Stimulated activated CD4-positive, alpha-beta T cell treated with anti-CD3 and anti-CD28 coated beads, Interleukin-4, amount 100 ng/mL, for 4 hours (primary cell): Measurements from ENCODE around the gene TMEM135.
"Not testable (repeated sequence)": the region's sequence is repeated elsewhere in the genome, so short reads cannot be mapped to it uniquely, and the experiment has no call there.

Experiments used
- DNase-seq, 2 experiments: peaks; one replicate each; pipeline ENCODE4 v3.0.0-alpha.2; 2020

TMEM135 gene

DNA sequence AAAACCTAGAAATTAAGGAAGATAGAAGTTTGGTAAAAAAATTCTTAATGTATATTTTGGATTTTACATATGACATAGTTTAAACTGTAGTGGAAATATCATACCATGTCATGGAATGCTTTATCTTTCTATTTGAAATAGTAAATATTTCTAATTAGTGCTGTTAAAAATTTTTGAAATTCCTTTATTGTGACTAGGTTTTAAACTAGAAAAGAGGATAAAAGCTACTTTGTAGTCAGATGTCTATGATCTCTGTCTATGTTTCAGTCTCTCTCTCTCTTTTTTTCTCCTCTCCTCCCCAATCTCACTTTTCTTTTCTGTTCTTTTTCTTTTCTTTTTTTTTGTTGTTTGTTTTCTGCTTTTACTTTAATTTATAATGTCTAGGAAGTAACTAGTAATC is 226.2 kb downstream of the TMEM135 start:
- DNase-seq, result no peak

DNA sequence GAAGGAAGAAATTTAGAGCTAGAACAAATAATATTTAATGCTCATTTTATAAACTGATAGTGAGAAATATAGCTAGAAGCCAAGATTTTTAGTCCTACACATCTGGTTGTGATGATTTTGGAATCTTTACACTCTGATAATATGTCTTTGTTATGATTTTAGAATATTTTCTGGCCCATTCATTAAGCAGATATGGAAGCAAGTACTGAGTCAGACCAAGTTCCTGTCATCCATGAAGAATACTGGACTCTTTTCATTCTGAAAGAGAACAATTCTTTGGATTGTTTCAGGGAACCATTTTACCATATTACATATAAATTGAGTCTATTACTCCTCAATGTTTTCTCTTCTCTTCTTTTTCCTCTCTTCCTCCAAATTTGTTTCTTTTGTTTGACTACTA is 227.4 kb downstream of the TMEM135 start:
- DNase-seq, result no peak

DNA sequence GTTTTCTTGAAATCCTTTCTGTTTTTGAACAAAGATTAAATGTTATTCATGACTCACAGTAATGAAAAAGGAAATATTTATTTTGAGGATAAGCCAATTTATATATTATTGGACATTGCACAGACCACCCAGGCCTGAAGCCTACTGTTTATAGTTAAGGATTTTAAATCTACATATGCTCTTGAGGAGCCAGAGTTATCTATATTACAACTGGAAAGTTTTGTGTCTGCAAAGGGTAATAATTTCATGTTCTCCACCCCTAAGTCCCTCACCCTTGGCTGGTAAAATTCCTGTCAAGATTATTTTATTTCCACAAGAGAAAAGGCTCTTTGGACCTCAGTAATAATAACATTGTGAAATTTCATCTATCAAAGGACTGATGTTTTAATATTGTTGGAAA is 228.2 kb downstream of the TMEM135 start:
- DNase-seq, result no peak

DNA sequence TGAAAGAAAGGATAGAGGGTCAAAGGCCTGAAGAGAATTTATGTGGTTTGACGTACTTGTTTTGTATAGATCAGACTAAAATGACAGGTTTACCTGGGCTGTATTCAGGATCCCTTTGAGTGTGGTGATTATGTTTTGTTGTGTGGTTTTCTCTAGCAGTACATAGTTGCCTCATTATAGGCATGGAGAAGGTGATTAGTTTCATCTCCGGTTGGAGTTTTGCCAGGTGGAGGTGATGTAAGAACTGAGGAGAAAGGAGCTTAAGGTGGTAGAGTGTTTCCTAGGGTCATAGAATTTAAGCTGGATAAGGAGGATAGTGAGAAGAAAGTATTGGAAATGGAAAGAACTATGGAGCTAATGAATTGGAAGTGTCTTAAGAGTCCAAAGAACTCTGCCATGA is 229.0 kb downstream of the TMEM135 start:
- DNase-seq, result no peak

DNA sequence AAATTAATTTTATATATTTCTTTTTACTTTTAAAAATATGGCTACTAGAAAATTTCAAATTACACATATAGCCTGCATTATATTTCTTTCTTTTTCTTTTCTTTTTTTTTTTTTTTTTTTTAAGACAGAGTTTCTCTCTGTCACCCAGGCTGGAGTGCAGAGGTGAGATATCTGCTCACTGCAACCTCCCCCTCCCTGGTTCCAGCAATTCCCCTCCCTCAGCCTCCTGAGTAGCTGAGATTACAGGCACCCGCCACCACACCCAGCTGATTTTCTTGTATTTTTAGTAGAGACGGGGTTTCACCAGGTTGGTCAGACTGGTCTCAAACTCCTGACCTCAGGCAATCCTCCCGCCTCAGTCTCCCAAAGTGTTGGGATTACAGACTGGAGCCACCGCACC is 234.2 kb downstream of the TMEM135 start:
- DNase-seq, result not testable (repeated sequence)

DNA sequence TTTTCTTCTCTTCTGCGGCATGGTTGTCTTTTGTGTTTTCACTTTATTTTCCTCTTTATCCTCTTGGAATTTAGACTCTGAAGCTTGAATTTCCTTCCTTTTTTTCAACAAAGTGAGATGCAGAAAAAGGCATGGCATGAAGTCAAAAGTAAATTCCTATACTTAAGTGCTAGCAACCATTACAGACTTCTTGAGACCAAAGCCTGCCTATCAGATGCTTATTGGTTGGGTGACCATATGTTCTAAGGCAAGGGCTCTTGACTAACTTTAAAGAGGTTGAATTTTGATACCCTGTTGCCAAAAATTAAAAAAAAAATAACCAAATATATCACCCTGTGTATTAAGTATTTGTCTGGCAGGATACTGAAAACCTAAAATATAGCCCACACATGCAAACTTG is 237.4 kb downstream of the TMEM135 start:
- DNase-seq, result no peak

DNA sequence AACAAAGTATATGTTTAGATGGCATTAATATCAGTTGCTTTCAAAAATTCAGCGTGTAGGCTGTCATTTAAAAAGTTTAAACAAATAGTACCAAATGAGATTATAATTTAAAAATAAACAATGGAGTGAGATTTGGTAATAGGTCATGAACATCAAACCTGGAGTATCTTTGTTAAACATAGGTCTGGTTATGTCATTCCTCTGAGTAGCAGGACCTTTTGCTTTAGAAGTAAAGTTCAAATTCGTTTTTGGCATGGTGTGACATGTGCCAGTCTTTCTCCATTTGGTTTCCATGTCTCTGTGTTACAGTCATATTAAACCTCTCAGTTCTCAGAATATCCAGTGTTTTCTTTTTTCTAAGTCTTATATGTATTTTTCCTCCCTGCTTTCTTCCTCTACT is 242.4 kb downstream of the TMEM135 start:
- no peak for DNase-seq

DNA sequence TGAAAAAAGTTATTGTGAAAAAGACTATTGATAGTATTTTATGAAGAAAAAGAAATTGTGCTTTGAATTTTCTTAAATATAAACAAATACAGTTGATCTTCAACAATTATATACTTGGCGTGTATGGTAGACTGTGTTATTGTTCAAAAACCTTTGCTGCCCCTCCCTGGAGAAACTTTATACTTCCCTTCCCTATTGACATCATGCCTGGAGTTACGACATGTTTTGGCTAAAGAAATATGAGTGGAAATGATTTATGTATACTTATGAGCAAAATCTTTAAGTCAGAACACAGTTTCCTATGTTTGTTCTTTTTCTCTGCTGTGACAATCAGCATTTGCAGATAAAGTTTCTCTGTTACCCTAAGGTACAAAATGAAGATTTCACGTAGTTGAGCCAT is 243.8 kb downstream of the TMEM135 start:
- no peak for DNase-seq

DNA sequence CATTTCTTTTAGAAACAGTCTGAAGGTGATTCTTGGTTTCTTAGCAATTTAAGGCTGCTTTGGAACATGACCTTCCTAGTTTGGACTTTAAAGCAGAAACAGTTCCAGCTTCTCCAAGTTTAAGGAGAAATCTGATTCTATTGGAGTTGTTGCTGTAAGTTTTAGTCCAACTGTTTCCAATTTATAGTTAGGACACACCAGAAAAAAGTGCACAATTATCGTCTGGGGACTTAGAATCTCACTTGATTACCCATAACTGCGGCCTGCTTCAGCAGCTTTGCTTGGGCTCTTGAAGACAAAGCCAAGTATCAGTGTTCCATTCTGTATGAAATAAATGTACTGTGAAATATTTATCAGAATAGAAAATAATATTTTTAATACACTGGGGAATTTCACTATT is 246.6 kb downstream of the TMEM135 start:
- no peak for DNase-seq

DNA sequence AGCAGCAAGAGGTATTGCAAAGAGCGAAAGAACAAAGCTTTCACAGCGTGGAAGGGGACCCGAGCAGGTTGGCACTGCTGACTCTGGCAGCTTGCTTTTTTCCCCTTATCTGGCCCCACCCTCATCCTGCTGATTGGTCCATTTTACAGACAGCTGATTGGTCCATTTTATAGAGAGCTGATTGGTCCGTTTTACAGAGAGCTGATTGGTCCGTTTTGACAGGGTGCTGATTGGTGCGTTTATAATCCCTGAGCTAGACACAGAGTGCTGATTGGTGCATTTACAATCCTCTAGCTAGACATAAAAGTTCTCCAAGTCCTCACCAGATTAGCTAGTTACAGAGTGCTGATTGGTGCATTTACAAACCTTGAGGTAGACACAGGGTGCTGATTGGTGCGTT is 247.9 kb downstream of the TMEM135 start:
- DNase-seq, result not testable (repeated sequence)

DNA sequence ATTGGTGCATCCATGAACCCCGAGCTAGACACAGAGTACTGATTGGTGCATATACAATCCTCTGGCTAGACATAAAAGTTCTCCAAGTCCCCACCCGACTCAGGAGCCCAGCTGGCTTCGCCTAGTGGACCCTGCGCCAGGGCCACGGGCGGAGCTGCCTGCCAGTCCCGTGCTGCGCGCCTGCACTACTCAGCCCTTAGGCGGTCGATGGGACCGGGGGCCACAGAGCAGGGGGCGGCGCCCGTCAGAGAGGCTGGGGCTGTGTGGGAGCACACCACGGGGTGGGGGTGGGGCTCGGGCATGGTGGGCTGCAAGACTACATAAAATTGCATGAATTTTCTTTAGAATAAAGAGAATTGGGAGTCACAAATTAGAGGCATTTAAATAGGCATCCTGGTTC is 248.6 kb downstream of the TMEM135 start:
- DNase-seq, result no peak

DNA sequence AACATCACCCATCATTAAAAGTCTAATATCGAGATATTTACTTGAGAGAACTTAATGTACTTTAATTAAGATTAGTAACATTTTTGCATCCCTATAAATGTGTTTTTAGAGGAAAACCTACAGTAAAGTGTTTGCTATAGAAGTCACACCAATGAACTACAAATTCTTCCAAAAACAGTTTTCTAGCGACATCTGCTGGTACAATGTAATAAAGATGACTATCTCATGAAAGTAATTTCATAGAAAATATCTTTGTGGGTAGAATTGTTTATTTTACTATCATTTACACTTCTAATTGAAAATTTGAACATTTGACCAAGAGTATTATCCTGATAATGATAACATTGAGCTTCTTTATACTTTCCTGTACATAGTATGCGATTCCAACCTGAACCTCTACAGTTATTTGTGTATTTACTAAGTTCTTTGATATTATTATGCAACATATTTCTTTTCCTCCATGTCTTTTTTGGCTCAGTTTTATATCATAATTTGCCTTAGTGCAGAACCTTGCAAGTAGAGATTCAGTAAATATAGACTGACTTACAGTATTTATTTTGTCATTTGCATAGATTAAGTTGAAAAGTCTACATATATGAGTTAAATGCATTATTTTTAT is 252.7 kb downstream of the TMEM135 start:
- DNase-seq, result no peak

DNA sequence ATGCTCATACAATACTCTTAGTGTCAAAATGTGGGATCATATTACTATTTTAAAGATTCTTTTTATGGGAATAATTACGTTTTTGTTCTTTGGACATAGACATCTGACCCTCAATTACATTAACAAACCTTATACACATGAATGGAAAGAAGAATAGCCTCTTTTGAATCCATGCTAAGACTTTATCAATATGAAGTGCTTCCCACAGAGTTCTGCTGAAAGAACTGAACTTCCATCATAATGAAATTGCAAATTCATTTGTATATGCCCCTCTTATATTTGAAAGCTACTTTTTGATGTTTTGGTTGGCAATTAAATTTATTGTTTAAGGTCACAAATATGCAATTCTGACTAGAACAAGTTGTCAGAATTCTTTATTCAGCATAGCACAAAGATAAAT is 254.9 kb downstream of the TMEM135 start:
- no peak for DNase-seq

DNA sequence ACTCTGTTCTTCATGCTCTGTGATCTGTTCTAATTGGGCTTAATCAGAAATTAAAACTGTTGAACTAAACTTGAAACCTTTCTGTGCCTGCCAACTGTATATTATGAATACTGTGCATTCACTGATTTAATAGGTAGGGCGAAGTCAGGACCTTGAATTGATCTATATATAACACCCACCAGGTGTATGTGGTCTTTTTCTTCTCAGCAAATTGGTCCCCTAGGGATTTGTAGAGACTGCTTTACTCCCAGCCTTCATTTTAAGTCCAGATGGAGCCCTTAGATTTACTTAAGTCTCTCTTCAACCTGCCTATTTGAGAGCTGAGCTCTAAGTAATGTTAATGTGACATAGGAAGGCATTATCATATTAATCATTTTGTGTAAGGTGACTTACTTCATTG is 257.5 kb downstream of the TMEM135 start:
- no peak for DNase-seq

DNA sequence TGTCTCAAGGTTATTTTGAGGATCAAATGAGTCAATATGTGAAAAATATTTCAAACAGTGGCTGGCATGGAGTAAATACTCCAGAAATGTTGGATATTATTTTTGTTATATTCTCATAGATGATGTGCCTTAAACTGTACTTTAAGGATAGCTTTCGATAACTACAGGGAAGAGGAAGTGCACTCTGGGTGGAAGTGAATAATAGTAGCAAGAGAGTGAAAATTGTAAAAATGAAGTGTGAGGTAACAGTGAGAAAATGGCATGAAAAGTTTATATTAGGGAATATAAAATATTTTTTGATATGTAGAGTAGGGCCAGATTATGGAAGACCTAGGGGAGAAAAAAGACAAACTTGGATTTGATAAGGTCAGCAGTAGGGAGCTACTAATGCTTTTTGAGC is 258.9 kb downstream of the TMEM135 start:
- no peak for DNase-seq

DNA sequence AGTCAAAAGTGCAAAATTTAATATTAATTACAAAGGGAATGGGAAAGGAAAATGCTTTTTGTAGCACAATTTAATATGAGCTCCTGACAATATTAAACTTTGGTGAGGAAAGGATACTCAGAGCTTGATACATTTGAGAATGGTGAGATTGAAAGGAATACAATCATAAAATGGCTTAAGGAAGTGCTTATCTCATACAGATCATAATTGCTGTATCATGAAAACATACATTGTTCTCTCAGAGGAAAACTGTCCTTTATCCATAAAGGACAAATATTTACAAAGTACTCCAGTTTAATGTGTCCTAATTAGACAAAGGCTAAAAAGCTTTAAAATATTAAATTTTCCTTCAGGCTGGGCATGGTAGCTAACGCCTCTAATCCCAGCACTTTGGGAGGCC is 260.4 kb downstream of the TMEM135 start:
- DNase-seq, result no peak

DNA sequence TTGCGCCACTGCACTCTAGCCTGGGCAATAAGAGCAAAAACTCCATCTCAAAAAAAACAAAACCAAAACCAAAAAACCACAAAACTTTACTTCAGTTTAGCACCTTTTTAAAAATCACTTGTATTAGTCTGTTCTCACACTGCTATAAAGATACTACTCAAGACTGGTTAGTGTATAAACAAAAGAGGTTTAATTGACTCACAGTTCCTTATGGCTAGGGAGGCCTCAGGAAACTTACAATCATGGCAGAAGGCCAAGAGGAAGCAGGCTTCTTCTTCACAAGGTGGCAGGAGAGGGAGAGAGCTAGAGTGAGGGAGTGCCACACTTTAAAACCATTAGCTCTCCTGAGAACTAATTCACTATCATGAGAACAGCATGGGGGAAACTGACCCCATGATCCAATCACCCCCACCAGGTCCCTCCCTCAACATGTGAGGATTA is 261.3 kb downstream of the TMEM135 start:
- DNase-seq, result no peak

DNA sequence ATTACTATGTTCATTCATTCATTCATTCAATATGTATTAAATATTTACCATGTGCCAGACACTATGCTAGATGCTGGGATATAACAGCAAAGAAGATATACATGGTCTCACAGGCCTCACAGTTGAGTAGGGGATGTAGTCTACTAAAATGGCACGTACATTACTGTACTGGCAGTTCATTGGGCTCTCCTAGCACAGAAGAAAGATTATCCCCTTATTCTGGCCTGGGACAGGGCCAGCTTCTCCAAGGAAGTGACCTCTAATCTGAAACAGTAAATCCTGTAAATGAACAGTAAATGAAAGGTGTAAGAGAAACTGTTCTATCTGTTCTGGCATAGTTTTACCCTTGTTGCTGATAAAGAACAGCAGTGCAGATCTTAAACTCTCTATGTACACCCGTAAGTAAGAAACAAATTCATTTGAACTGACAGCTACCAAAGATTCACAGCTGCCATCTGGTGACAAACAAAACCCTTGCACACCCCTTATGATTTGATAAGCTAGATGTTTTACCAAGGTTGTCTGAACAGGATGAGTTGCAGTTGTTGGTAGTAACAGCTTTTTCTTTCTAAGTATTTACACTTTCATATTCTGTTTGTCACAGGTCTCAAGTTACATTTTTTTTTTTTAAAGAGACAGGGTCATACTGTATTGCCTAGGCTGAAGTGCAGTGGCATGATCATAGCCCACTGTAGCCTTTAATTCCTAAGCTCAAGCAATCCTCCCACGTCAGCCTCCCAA is 263.1 kb downstream of the TMEM135 start:
- DNase-seq, result no peak

DNA sequence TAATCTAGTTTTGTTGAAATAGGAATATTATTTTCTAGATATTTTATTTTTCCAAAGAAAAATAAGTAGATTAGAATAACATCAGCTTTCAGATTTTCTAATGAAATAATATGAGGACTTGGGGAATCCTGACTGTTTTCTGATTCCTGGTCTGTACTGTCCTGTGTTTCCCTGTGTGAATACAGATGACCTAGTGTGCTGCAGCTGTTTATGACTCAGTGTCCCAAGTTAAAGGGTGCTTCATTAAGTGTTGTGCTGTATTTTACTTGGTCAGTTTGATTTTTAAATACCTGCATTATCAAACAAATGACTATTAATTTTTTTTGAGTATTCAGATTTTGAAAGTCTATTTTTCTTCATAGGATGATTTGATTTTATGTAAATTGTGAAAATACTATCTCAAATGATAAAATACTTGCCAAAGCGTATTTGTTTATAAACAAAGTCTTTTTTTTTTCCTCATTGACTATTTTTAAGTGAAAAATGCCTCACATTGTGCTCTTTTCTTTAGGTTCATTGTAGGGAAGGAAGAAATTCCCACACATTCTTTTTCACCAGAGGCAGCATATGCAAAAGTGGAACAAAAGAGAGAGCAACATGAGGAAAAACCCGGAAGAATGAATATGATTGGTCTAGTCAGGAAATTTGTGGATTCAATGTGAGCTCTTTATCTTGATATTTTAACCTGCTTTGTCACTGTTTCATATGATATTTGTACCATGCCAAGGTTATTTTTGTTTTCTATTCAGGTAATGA is 264.2 kb downstream of the TMEM135 start:
- DNase-seq, result no peak

DNA sequence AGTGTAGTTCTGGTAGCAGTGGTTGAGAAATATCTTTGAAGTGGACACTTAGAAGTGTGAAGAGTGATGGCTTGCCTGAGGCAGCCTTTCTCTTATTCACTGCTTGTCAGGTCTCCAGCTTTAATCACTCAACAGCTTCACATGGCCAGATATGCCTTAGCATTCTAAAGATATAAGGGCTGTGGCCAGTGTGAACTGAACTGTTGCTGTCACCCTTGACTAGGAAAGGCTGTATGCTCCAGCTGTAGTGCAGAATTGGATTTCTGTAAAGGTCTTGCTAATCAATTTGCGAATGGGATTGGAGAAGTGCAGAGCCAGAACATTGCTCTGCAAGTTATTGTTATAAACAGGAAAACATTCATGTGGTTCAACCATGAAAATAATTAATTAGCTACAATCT is 266.7 kb downstream of the TMEM135 start:
- no peak for DNase-seq

DNA sequence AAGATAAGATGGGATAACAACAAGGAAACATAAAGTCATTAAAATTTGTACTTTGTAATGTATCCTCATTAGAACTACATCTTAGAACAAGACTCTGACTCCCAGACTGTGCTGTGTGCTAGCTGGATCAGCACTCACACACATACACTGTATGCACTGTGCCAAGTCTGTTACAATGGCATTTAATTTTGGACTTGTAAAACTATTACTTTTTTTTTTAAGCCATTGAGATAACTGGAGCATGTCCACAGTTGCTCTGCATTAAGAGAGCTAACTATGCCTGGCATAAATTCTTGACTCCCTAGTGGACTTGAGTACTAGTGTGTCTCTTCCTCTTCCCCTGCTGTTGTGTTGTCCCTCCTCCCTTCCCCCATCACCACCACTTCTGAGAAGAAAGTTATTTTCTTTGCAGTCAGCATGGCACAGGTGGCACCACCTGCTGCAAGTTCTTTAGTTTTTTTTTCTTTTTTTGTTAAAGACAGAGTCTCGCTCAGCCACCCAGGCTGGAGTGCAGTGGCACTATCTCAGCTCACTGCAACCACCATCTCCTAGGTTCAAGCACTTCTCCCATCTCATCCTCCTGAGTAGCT is 268.6 kb downstream of the TMEM135 start:
- no peak for DNase-seq

DNA sequence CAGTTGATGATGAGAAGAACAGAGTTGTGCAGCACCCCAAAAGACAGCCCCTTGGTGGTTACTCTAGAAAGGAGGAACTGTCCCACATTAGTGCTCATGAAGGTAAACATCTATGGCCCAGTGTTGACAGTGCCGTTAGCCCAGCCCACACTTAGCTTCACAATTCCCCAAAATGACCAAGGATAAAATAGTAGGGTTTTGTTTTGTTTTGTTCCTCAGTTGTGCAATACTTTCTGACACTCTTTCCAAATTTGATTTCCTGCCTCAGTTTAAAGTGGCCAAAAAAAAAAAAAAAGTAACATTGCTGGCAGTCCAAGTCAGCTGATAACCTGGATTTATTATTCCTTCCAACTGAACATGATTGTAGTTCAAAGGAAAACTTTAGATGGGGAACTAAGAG is 269.4 kb downstream of the TMEM135 start:
- DNase-seq, result no peak

DNA sequence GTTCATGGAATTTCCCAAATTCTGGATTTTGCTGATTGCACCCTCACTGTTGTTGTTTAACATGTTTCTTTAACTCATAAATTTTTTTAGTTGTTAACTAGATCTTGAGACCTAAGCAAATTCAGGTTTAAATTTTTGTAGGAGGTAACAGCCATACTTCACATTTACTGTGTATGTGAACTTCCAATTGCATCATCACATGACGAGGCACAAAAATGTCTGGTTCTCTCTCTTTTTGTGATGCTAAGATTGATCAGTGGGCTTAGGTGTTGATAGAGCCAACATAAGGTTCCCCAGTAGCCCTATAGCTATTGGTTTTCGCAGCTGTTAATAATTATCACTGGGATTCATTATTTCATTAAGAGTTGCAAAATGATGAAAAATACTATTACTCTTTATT is 277.5 kb downstream of the TMEM135 start:
- DNase-seq, result no peak

DNA sequence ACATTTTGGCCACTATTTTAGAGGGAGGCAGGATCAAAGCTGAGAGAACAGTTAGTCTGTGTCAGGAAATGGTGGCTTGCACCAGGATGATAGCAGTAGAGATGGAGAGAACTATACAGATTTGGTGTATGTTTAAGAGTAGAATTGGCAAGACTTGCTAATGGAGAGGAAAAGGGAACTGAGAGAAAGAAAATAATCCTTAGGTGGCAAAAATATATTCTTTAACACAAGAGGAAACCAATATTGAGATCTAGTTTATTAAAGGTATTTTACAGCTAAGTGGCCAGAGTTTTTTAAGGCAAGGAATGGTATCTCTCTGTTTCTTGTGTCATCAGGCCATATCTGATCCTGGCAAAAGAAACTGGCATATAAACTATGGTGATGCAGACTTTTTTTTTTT is 278.8 kb downstream of the TMEM135 start:
- DNase-seq, result no peak
